ENCODE data around the gene IFNA13.
"Not testable (repeated sequence)": the region's sequence is repeated elsewhere in the genome, so short reads cannot be mapped to it uniquely, and the experiment has no call there.

Gene IFNA13

GRCh38 chr9:21367957-21368356 is at the start of gene IFNA13:
TSS of gene IFNA13 (minus strand) at chr9:21368057. CDS start at chr9:21368010, 47 bp downstream.
- no peak for DNase-seq (ENCODE audit: low read depth in 3 of 3)

- DNase-seq (ENCODE audit: low read depth in 3 of 3) = no peak
These were observed 47.8 kb upstream of the IFNA13 start for GRCh38 chr9:21415493-21416267.

GRCh38 chr9:21414220-21414940 is 46.5 kb upstream of the IFNA13 start:
- no peak for DNase-seq (ENCODE audit: low read depth in 3 of 3)

- DNase-seq (ENCODE audit: low read depth in 3 of 3) = no peak
These were observed 45.8 kb upstream of the IFNA13 start for GRCh38 chr9:21413624-21414023.

GRCh38 chr9:21413151-21413550 is 45.3 kb upstream of the IFNA13 start:
- DNase-seq (ENCODE audit: low read depth in 3 of 3) = no peak

- no peak for DNase-seq (ENCODE audit: low read depth in 3 of 3)
These were observed 44.2 kb upstream of the IFNA13 start for GRCh38 chr9:21412107-21412506.

GRCh38 chr9:21408817-21409216 is 41.0 kb upstream of the IFNA13 start, which contains the start of gene IFNA8:
TSS of gene IFNA8 (plus strand) at chr9:21409117. CDS start at chr9:21409177, 60 bp downstream.
- DNase-seq (ENCODE audit: low read depth in 3 of 3) = no peak

GRCh38 chr9:21404146-21404545 is 36.3 kb upstream of the IFNA13 start:
- no peak for DNase-seq (ENCODE audit: low read depth in 3 of 3)

GRCh38 chr9:21402386-21403251 is 34.8 kb upstream of the IFNA13 start:
- no peak for DNase-seq (ENCODE audit: low read depth in 3 of 3)

GRCh38 chr9:21399956-21400355 is 32.1 kb upstream of the IFNA13 start:
- no peak for DNase-seq (ENCODE audit: low read depth in 3 of 3)

GRCh38 chr9:21398955-21399489 is 31.2 kb upstream of the IFNA13 start:
- DNase-seq (ENCODE audit: low read depth in 3 of 3) = no peak

GRCh38 chr9:21395778-21396717 is 28.2 kb upstream of the IFNA13 start:
- peak; percentile 22 to 47 (median 44) for DNase-seq (ENCODE audit: low read depth in 3 of 3)

GRCh38 chr9:21392270-21392669 is 24.4 kb upstream of the IFNA13 start:
- no peak for DNase-seq (ENCODE audit: low read depth in 3 of 3)

- no peak for DNase-seq (ENCODE audit: low read depth in 3 of 3)
These were observed 17.3 kb upstream of the IFNA13 start, which contains the start of gene IFNA2 for GRCh38 chr9:21385131-21385670. TSS of gene IFNA2 (minus strand) at chr9:21385398. CDS start at chr9:21385329, 69 bp downstream.

- no peak for DNase-seq (ENCODE audit: low read depth in 3 of 3)
These were observed 15.8 kb upstream of the IFNA13 start for GRCh38 chr9:21383627-21384026.

- DNase-seq (ENCODE audit: low read depth in 3 of 3) = no peak
These were observed 13.8 kb upstream of the IFNA13 start for GRCh38 chr9:21381448-21382339.

- not testable (repeated sequence) for DNase-seq (ENCODE audit: low read depth in 3 of 3)
These were observed 3.6 kb upstream of the IFNA13 start for GRCh38 chr9:21371467-21371866.

- DNase-seq (ENCODE audit: low read depth in 3 of 3) = not testable (repeated sequence)
These were observed 688 bp downstream of the IFNA13 start for GRCh38 chr9:21367169-21367568.

- DNase-seq (ENCODE audit: low read depth in 3 of 3) = no peak
These were observed 5.6 kb downstream of the IFNA13 start for GRCh38 chr9:21362287-21362686.

All from stimulated activated CD4-positive, alpha-beta T cell treated with anti-CD3 and anti-CD28 coated beads, TNF-alpha, amount 100 ng/mL, for 4 hours (primary cell).